ENCODE results near the gene FGF1.

The FGF1 gene

GRCh38 chr5:142618130-142618523 is 67.8 kb downstream of the FGF1 start:
- intact Hi-C loops (cut with DNase I; ENCODE audit: low total_unique reads) = no loop called here

GRCh38 chr5:142617416-142618129 is 68.3 kb downstream of the FGF1 start:
- TF ChIP-seq CTCF (IDR thresholded peaks at IDR 0.05) = no peak
- Histone ChIP-seq H3K36me3 (no peaks in the 10 kb centered on the region), H3K27me3 (no peaks in the 10 kb centered on the region), H3K4me1 (peaks cover 0 to 29% (median 16%) of the 10 kb centered on the region in 4 donors), H3K4me3 (no peak overlapping the region), H3K27ac (peak overlapping the region in 1 of 2 donors; percentile 15), H3K9me3 (no peaks in the 10 kb centered on the region)
- DNase-seq = no peak
- intact Hi-C loops (cut with DNase I; ENCODE audit: low total_unique reads) = no loop called here

More at GRCh38 chr5:142618130-142618523, 67.8 kb downstream of the FGF1 start:
- Histone ChIP-seq H3K4me1 (peaks cover 0 to 35% (median 16%) of the 10 kb centered on the region in 4 donors), H3K4me3 (no peak overlapping the region), H3K9me3 (no peaks in the 10 kb centered on the region), H3K27ac (peak overlapping the region in 1 of 2 donors; percentile 15), H3K27me3 (no peaks in the 10 kb centered on the region), H3K36me3 (no peaks in the 10 kb centered on the region)
- no peak for TF ChIP-seq CTCF (IDR thresholded peaks at IDR 0.05)
- no peak for DNase-seq

- H3K27me3 ChIP-seq = no peaks in the 10 kb centered on the region
- H3K36me3 ChIP-seq = no peaks in the 10 kb centered on the region
- DNase-seq = no peak
- no peak for TF ChIP-seq CTCF (IDR thresholded peaks at IDR 0.05)
- H3K9me3 ChIP-seq = no peaks in the 10 kb centered on the region
- no peak overlapping the region for H3K27ac ChIP-seq
- H3K4me1 ChIP-seq = peaks cover 0 to 17% (median 8%) of the 10 kb centered on the region in 4 donors
- no peak overlapping the region for H3K4me3 ChIP-seq
- intact Hi-C loops (cut with DNase I; ENCODE audit: low total_unique reads) = no loop called here
Observed at GRCh38 chr5:142615948-142616347, 69.9 kb downstream of the FGF1 start.

GRCh38 chr5:142614054-142614453 is 71.8 kb downstream of the FGF1 start:
- intact Hi-C loops (cut with DNase I; ENCODE audit: low total_unique reads) = loop anchor here (5.0 kb wide), 2 partner anchors 43 to 83 kb away; no protein-coding TSS in a partner anchor
- H3K9me3 ChIP-seq = no peaks in the 10 kb centered on the region
- H3K36me3 ChIP-seq = no peaks in the 10 kb centered on the region
- no peaks in the 10 kb centered on the region for H3K27me3 ChIP-seq
- DNase-seq = no peak
- H3K27ac ChIP-seq = peak overlapping the region in 1 of 2 donors; percentile 40
- H3K4me1 ChIP-seq = peaks cover 0 to 15% (median 6%) of the 10 kb centered on the region in 4 donors
- TF ChIP-seq CTCF (IDR thresholded peaks at IDR 0.05) = no peak
- no peak overlapping the region for H3K4me3 ChIP-seq

GRCh38 chr5:142613271-142613671 is 72.6 kb downstream of the FGF1 start:
- no peak overlapping the region for H3K4me3 ChIP-seq
- H3K27ac ChIP-seq = peak overlapping the region; percentile 15 to 40
- no peaks in the 10 kb centered on the region for H3K27me3 ChIP-seq
- peaks cover 0 to 16% (median 4%) of the 10 kb centered on the region in 4 donors for H3K4me1 ChIP-seq
- no peak for DNase-seq
- no peaks in the 10 kb centered on the region for H3K36me3 ChIP-seq
- no peaks in the 10 kb centered on the region for H3K9me3 ChIP-seq
- no peak for TF ChIP-seq CTCF (IDR thresholded peaks at IDR 0.05)
- intact Hi-C loops (cut with DNase I; ENCODE audit: low total_unique reads) = loop anchor here (5.0 kb wide), 2 partner anchors 44 to 84 kb away; no protein-coding TSS in a partner anchor
